RWPE2 (cell line): ENCODE measurements around the gene CCDC107.

Source experiments
- ATAC-seq: fragments of 200-7000 bp; cut with Tn5 transposase; 3 replicates; pipeline ENCODE4 v1.9.1; 2021; ENCODE audit warnings: low read depth
- DNase-seq: peaks from one replicate; pipeline ENCODE4 v3.0.0-alpha.2; 2020; ENCODE audit warnings: low spot score
- H3K27ac ChIP-seq: fragments of 450-650 bp; 2 replicates; pipeline ENCODE4 v1.5.1; 2017; ENCODE audit warnings: mild to moderate bottlenecking; ENCODE audit not compliant: poor library complexity, severe bottlenecking
- H3K27me3 ChIP-seq: fragments of 250-450 bp; sonication (Bioruptor Pico); 2 replicates; pipeline ENCODE4 v1.5.1; 2021; ENCODE audit warnings: mild to moderate bottlenecking, moderate library complexity; ENCODE audit not compliant: insufficient read depth, poor library complexity, severe bottlenecking
- H3K36me3 ChIP-seq: fragments of 250-450 bp; sonication (Bioruptor Pico); 2 replicates; pipeline ENCODE4 v1.5.1; 2020; ENCODE audit warnings: low read depth, mild to moderate bottlenecking, moderate library complexity
- H3K4me1 ChIP-seq: fragments of 250-450 bp; sonication (Bioruptor Pico); 2 replicates; pipeline ENCODE4 v1.5.1; 2021; ENCODE audit warnings: mild to moderate bottlenecking, moderate library complexity; ENCODE audit not compliant: insufficient read depth, poor library complexity, severe bottlenecking
- H3K4me3 ChIP-seq: fragments of 250-450 bp; sonication (Bioruptor Pico); 2 replicates; pipeline ENCODE4 v1.5.1; 2021; ENCODE audit warnings: mild to moderate bottlenecking, moderate library complexity; ENCODE audit not compliant: severe bottlenecking
- H3K9me3 ChIP-seq: fragments of 250-450 bp; sonication (Bioruptor Pico); 2 replicates; pipeline ENCODE4 v1.5.1; 2021; ENCODE audit warnings: mild to moderate bottlenecking, moderate library complexity; ENCODE audit not compliant: severe bottlenecking
- TF ChIP-seq, protein P1 (sequence below): fragments of 450-650 bp; IDR thresholded peaks from one replicate; pipeline ENCODE4 v1.5.1; 2017; ENCODE audit warnings: mild to moderate bottlenecking, moderate library complexity; ENCODE audit not compliant: poor library complexity, severe bottlenecking

Gene CCDC107

GRCh38 chr9:35705836-35706430, 47.8 kb downstream of the CCDC107 start:
- Histone ChIP-seq H3K27me3 (no peaks in the 10 kb centered on the region), H3K36me3 (peaks cover 95% of the 10 kb centered on the region), H3K4me3 (no peak overlapping the region), H3K4me1 (no peaks in the 10 kb centered on the region), H3K9me3 (no peaks in the 10 kb centered on the region), H3K27ac (no peak overlapping the region)
- TF ChIP-seq, protein P1, sequence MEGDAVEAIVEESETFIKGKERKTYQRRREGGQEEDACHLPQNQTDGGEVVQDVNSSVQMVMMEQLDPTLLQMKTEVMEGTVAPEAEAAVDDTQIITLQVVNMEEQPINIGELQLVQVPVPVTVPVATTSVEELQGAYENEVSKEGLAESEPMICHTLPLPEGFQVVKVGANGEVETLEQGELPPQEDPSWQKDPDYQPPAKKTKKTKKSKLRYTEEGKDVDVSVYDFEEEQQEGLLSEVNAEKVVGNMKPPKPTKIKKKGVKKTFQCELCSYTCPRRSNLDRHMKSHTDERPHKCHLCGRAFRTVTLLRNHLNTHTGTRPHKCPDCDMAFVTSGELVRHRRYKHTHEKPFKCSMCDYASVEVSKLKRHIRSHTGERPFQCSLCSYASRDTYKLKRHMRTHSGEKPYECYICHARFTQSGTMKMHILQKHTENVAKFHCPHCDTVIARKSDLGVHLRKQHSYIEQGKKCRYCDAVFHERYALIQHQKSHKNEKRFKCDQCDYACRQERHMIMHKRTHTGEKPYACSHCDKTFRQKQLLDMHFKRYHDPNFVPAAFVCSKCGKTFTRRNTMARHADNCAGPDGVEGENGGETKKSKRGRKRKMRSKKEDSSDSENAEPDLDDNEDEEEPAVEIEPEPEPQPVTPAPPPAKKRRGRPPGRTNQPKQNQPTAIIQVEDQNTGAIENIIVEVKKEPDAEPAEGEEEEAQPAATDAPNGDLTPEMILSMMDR = no peak
- DNase-seq (no peak), ATAC-seq (no peak)

DNA sequence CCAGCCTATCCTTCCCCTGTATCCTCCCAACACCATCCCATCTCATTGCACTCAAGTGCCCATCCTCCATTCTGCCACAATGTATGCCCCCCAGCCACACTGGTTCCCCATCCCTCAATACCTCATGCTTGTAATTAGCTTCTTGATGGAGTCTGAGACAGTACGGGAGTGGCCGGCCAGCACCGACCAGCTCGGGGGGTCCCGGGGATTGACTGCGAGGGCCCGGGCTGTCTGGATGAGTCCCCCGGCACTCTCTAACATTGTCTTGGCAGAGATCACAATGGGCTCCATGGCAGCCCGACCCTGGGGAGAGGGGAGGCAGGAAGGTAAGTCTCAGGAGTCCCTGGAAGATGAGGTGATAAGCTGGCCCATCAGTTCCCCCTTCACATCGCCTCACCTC, 48.9 kb downstream of the CCDC107 start:
- no peaks in the 10 kb centered on the region for H3K27me3 ChIP-seq
- H3K36me3 ChIP-seq = peaks cover 95% of the 10 kb centered on the region
- no peak overlapping the region for H3K27ac ChIP-seq
- TF ChIP-seq, protein P1 = no peak
- H3K4me1 ChIP-seq = no peaks in the 10 kb centered on the region
- no peak for ATAC-seq
- H3K4me3 ChIP-seq = no peak overlapping the region
- no peaks in the 10 kb centered on the region for H3K9me3 ChIP-seq
- no peak for DNase-seq

- H3K27me3 ChIP-seq = no peaks in the 10 kb centered on the region
- H3K36me3 ChIP-seq = peaks cover 94% of the 10 kb centered on the region
- H3K27ac ChIP-seq = no peak overlapping the region
- no peaks in the 10 kb centered on the region for H3K9me3 ChIP-seq
- ATAC-seq (no peak), DNase-seq (no peak)
- H3K4me3 ChIP-seq = no peak overlapping the region
- H3K4me1 ChIP-seq = no peaks in the 10 kb centered on the region
- TF ChIP-seq, protein P1 = no peak
Observed at GRCh38 chr9:35708146-35708545, 50.1 kb downstream of the CCDC107 start.

- DNase-seq (no peak), ATAC-seq (no peak)
- no peak overlapping the region for H3K4me3 ChIP-seq
- H3K9me3 ChIP-seq = no peaks in the 10 kb centered on the region
- no peaks in the 10 kb centered on the region for H3K27me3 ChIP-seq
- H3K36me3 ChIP-seq = peaks cover 88% of the 10 kb centered on the region
- no peak overlapping the region for H3K27ac ChIP-seq
- H3K4me1 ChIP-seq = no peaks in the 10 kb centered on the region
- TF ChIP-seq, protein P1 = no peak
Observed at GRCh38 chr9:35710818-35711500, 52.9 kb downstream of the CCDC107 start.
